Measurements from ENCODE around the gene ZNF70.
"Not testable (repeated sequence)": the region's sequence is repeated elsewhere in the genome, so short reads cannot be mapped to it uniquely, and the experiment has no call there.

The ZNF70 gene

GRCh38 chr22:23737696-23738095 lies 13.2 kb downstream of the ZNF70 start:
- H2AFZ ChIP-seq (ENCODE audit: low read length) = no peak overlapping the region
- H3K4me2 ChIP-seq (ENCODE audit: low read depth, low read length) = no peak overlapping the region
- no peaks in the 10 kb centered on the region for H3K36me3 ChIP-seq (replicated peaks; ENCODE audit: insufficient read depth, low read length)
- no peak for TF ChIP-seq EZH2phosphoT487 (IDR thresholded peaks at IDR 0.05; ENCODE audit: low read length)
- TF ChIP-seq, protein P1, sequence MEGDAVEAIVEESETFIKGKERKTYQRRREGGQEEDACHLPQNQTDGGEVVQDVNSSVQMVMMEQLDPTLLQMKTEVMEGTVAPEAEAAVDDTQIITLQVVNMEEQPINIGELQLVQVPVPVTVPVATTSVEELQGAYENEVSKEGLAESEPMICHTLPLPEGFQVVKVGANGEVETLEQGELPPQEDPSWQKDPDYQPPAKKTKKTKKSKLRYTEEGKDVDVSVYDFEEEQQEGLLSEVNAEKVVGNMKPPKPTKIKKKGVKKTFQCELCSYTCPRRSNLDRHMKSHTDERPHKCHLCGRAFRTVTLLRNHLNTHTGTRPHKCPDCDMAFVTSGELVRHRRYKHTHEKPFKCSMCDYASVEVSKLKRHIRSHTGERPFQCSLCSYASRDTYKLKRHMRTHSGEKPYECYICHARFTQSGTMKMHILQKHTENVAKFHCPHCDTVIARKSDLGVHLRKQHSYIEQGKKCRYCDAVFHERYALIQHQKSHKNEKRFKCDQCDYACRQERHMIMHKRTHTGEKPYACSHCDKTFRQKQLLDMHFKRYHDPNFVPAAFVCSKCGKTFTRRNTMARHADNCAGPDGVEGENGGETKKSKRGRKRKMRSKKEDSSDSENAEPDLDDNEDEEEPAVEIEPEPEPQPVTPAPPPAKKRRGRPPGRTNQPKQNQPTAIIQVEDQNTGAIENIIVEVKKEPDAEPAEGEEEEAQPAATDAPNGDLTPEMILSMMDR (IDR thresholded peaks at IDR 0.05; ENCODE audit: low read length) = no peak
- no peak for TF ChIP-seq EZH2 (optimal IDR thresholded peaks at IDR 0.05; ENCODE audit: low read depth, low read length)
- no peaks in the 10 kb centered on the region for H3K4me1 ChIP-seq (ENCODE audit: low read length)
- H3K9ac ChIP-seq (ENCODE audit: low read length) = no peak overlapping the region
- no peak overlapping the region for H3K4me3 ChIP-seq (ENCODE audit: low read length)
- DNase-seq = no peak
- H4K20me1 ChIP-seq (ENCODE audit: insufficient read depth, low read length) = no peaks in the 10 kb centered on the region
- H3K27me3 ChIP-seq (replicated peaks; ENCODE audit: insufficient read depth, low read length) = no peaks in the 10 kb centered on the region
- H3K27ac ChIP-seq (ENCODE audit: low read length) = no peak overlapping the region
- H3F3A ChIP-seq (ENCODE audit: insufficient read depth, low read length) = no peaks in the 10 kb centered on the region
- H3K9me3 ChIP-seq (replicated peaks; ENCODE audit: insufficient read depth, low read length) = no peaks in the 10 kb centered on the region
- H3K79me2 ChIP-seq (ENCODE audit: low read length) = no peaks in the 10 kb centered on the region
- no peaks in the 10 kb centered on the region for H3K9me2 ChIP-seq (replicated peaks; ENCODE audit: insufficient read depth, low read length)

GRCh38 chr22:23728108-23728507 lies 22.8 kb downstream of the ZNF70 start:
- not testable (repeated sequence) for H3K27ac ChIP-seq (ENCODE audit: low read length)

DNA sequence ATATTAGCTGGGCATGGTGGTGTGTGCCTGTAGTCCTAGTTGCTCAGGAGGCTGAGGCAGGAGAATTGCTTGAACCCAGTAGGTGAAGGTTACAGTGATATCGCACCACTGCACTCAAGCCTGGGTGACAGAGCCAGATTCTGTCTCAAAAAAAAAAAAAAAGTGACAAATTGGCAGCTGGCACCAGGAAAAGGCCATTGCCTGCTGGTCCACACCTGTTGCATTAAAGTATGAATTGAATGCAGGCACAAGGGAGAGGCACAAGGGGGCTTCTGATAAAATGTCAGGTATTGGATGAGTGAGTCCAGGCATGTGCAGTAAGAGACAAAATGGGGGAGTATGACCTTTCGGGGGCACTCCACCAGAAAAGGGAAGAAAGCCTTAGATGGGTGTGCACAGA lies 28.2 kb downstream of the ZNF70 start:
- no peak for TF ChIP-seq EZH2phosphoT487 (IDR thresholded peaks at IDR 0.05; ENCODE audit: low read length)
- TF ChIP-seq, protein P1 (IDR thresholded peaks at IDR 0.05; ENCODE audit: low read length) = no peak
- TF ChIP-seq EZH2 (optimal IDR thresholded peaks at IDR 0.05; ENCODE audit: low read depth, low read length) = no peak
- no peaks in the 10 kb centered on the region for H3F3A ChIP-seq (ENCODE audit: insufficient read depth, low read length)

More at GRCh38 chr22:23728108-23728507, 22.8 kb downstream of the ZNF70 start:
- H3F3A ChIP-seq (ENCODE audit: insufficient read depth, low read length); H3K79me2 ChIP-seq (ENCODE audit: low read length); H3K36me3 ChIP-seq (replicated peaks; ENCODE audit: insufficient read depth, low read length); H3K4me1 ChIP-seq (ENCODE audit: low read length); H3K27me3 ChIP-seq (replicated peaks; ENCODE audit: insufficient read depth, low read length); H3K4me3 ChIP-seq (ENCODE audit: low read length); H3K9ac ChIP-seq (ENCODE audit: low read length); H4K20me1 ChIP-seq (ENCODE audit: insufficient read depth, low read length); H3K9me3 ChIP-seq (replicated peaks; ENCODE audit: insufficient read depth, low read length); H3K4me2 ChIP-seq (ENCODE audit: low read depth, low read length); H3K9me2 ChIP-seq (replicated peaks; ENCODE audit: insufficient read depth, low read length); H2AFZ ChIP-seq (ENCODE audit: low read length); DNase-seq: not testable (repeated sequence)

GRCh38 chr22:23722160-23722559 lies 28.8 kb downstream of the ZNF70 start:
- Histone ChIP-seq H4K20me1 (ENCODE audit: insufficient read depth, low read length) (no peaks in the 10 kb centered on the region), H3K36me3 (replicated peaks; ENCODE audit: insufficient read depth, low read length) (no peaks in the 10 kb centered on the region), H3K4me1 (ENCODE audit: low read length) (peaks cover 4% of the 10 kb centered on the region), H3K9ac (ENCODE audit: low read length) (no peak overlapping the region), H3K79me2 (ENCODE audit: low read length) (no peaks in the 10 kb centered on the region), H3K27ac (ENCODE audit: low read length) (no peak overlapping the region), H3K9me3 (replicated peaks; ENCODE audit: insufficient read depth, low read length) (no peaks in the 10 kb centered on the region), H3F3A (ENCODE audit: insufficient read depth, low read length) (no peaks in the 10 kb centered on the region), H3K4me2 (ENCODE audit: low read depth, low read length) (no peak overlapping the region), H3K9me2 (replicated peaks; ENCODE audit: insufficient read depth, low read length) (no peaks in the 10 kb centered on the region), H3K4me3 (ENCODE audit: low read length) (no peak overlapping the region), H2AFZ (ENCODE audit: low read length) (no peak overlapping the region), H3K27me3 (replicated peaks; ENCODE audit: insufficient read depth, low read length) (no peaks in the 10 kb centered on the region)
- TF ChIP-seq, protein P1 (IDR thresholded peaks at IDR 0.05; ENCODE audit: low read length) = no peak
- TF ChIP-seq EZH2phosphoT487 (IDR thresholded peaks at IDR 0.05; ENCODE audit: low read length) = no peak
- no peak for TF ChIP-seq EZH2 (optimal IDR thresholded peaks at IDR 0.05; ENCODE audit: low read depth, low read length)
- no peak for DNase-seq

More for the DNA sequence above, 28.2 kb downstream of the ZNF70 start:
- Histone ChIP-seq H2AFZ (ENCODE audit: low read length) (no peak overlapping the region), H4K20me1 (ENCODE audit: insufficient read depth, low read length) (no peaks in the 10 kb centered on the region), H3K4me2 (ENCODE audit: low read depth, low read length) (no peak overlapping the region), H3K27me3 (replicated peaks; ENCODE audit: insufficient read depth, low read length) (no peaks in the 10 kb centered on the region), H3K36me3 (replicated peaks; ENCODE audit: insufficient read depth, low read length) (no peaks in the 10 kb centered on the region), H3K79me2 (ENCODE audit: low read length) (no peaks in the 10 kb centered on the region), H3K4me1 (ENCODE audit: low read length) (no peaks in the 10 kb centered on the region), H3K9me3 (replicated peaks; ENCODE audit: insufficient read depth, low read length) (no peaks in the 10 kb centered on the region), H3K9me2 (replicated peaks; ENCODE audit: insufficient read depth, low read length) (no peaks in the 10 kb centered on the region), H3K27ac (ENCODE audit: low read length) (no peak overlapping the region), H3K9ac (ENCODE audit: low read length) (no peak overlapping the region), H3K4me3 (ENCODE audit: low read length) (no peak overlapping the region)
- DNase-seq = no peak
